HG03558 (cell line): Measurements from ENCODE around the gene SLCO4A1.

Experiments used
- ATAC-seq: cut with Tn5 transposase; IDR thresholded peaks from one replicate; pipeline ENCODE4 v1.9.1; 2021; ENCODE audit warnings: moderate number of reproducible peaks; ENCODE audit not compliant: unreplicated experiment; ENCODE audit errors: extremely low read depth

The SLCO4A1 gene

GRCh38 chr20:62696434-62696957 is 54.2 kb downstream of the SLCO4A1 start:
- no peak for ATAC-seq

DNA sequence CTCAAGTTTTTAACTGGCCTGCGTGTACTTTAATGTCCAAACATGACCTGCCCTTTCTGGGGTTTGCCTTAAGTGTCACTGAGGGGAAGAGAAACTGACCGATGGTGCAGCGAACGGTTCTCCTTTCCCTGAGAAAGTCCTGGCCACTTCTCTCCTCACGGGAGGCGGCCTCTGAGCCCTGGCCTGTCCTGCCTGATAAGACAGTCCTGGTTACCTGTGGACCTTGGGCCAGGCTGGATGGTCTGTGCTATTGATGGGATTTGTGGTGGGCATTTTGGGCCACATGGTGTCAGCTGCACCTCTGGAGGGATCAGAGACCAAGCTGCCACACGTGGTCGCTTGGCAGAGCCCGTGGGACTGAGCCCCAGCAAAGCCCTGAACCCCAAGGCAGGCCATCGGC is 54.7 kb downstream of the SLCO4A1 start:
- ATAC-seq: no peak

DNA sequence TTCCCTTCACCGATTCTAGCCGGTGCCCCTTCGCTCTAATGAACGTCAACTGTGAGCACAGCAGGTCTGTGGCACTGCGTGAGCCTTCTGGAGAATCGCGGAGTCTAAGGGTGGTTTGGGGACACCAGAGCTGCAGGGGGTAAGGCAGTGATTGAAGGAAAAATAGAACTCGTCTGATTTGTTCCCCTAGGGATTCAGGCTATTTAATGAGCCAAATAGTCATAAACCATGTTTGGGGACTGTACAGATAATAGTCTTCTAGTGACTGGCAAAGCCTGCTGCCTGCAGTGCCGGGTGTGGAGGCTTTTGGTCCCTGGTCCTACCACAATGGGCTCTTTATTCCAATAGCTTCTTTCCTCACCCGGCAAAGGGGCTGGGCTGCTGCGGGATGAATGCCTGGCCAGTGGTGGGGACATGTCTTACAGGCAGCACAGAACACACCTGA is 55.2 kb downstream of the SLCO4A1 start:
- no peak for ATAC-seq

GRCh38 chr20:62698231-62698630 is 55.9 kb downstream of the SLCO4A1 start:
- no peak for ATAC-seq

DNA sequence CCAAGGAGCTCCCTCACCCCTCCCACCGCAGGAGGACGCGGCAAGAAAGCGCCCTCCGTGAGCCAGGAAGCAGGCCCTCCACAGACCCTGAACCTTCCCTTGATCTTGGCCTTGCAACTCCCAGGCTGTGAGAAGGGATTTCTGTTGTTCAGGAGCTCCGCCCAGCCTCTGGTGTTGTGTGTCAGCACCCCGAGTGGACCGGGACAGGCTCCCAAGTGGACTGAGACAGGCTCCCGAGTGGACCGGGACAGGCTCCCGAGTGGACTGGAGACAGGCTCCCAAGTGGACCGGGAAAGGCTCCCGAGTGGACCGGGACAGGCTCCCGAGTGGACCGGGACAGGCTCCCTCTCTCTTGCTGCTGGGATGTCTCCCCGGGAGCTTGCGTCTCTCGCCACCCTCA is 57.0 kb downstream of the SLCO4A1 start:
- no peak for ATAC-seq

DNA sequence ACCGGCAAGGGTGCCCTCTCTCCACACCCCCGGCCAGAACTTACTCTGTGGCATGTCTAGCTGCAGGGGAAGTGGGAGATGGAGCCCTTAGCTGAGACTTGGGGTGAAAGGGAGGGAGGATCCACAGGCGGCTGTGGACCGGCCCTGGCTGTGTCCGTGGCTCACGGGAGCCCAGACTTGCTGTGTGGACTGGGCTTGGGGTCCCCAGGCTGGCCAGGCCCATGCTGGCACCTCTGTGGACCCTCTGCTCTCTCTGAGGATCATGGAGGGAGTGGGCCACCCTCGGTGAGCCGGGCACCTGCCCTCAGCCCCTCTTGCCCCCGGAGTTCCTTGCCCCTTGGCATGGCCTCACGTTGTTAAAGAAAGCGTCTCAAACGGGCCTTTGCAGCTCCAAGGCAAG is 57.4 kb downstream of the SLCO4A1 start:
- no peak for ATAC-seq

- no peak for ATAC-seq
These were observed 58.1 kb downstream of the SLCO4A1 start for GRCh38 chr20:62700261-62700930.

DNA sequence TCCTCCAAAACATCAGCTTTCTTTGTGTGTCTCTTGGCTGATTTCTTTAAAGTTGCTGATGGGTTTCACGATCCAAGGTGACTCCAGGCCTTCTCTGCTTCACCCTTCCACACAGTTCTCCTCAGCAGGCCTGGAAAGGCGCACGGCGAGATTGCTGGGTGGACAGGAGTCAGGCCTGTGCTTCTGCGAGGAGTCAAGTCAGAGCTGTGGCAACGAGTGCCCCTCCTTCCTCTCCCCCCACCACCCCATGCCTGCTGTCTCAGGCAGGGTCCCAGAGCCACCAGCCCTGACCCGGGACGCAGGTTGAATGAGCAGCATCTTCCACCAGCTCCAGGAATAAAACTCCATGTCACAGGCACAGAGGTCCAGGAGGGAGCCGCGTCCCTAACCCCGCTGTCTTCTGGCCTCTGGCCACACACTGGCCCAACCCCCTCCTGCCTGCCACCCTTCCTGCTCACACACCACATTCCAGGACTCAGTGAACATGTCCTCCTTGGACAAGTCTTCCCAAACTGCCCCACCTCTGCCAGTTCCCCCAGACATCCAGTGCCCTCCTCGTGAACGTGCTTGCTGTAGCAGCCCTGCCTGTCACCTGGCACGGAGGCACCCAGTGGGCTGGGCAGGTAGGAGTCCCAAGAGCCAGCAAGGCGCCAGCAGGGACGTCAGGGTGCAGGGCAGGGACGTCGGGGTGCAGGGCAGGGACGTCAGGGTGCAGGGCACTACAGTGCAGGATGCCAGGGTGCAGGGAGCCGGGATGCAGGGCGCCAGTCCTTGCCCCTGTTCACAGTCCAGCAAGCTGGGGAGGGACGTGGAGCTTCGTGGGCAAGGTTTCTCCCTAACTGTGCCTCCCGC is 59.1 kb downstream of the SLCO4A1 start:
- ATAC-seq: no peak

DNA sequence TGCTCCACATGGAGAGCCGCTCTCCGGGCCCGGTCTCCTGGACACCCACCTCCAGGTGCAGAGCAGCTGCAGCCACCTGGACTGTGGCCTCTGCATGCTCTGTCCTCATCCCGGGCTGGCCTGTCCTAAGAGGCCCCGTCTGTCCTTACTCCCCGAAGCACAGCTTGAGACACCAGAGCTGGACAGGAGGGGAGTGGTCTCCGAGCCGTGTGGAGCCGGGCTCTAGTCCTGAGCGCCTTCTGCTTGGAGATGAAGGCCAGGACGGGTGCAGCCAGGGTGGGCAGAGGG is 59.7 kb downstream of the SLCO4A1 start:
- ATAC-seq: no peak

GRCh38 chr20:62702895-62703852 is 60.9 kb downstream of the SLCO4A1 start:
- ATAC-seq: no peak

DNA sequence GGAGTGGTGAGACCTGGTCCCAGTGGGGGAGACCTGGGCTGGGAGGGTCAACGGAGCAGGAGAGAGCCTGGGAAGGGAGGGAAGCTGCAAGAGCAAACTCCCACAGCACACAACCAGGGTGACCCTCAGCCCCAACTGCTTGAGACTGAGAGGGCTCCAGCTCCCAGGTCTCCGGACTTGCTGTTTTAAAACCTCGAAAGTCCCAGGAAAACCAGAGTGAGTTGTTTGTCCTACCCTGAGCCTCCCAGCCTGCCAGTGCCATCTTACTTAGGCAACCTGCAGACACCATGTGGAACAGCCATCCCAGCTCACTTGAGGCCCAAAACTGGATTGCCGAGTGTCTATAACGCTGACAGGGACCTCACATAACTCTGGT is 61.5 kb downstream of the SLCO4A1 start:
- ATAC-seq: no peak

DNA sequence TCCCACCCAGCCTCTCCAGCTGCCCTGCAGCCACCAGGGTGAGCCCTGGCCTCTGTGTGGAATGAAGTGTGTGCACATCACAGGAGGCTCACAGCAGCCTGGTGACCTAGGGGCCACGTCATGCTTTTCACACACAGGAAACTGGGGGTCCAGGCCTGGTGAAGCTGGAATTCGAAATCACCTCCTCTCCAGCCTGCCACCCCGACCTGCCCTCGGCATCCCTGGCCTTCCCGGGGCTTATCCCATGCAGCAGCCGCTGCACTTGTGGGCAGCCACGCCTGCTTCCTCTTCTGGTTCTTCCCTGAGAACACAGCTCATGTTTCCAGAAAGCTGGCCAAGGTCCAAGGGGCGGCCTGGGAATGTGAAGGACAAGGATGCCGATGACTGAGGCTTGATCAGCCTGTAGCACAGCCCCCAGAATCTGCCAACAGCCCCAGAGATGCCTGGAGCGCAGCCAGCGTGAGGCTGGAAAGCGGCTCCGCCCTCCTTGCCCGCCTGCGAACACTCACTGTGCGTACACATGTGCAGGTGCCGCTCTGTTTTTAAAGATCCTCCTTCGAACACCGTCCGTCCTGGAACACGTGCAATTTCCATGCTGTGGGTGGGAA is 62.1 kb downstream of the SLCO4A1 start:
- ATAC-seq: no peak

GRCh38 chr20:62705627-62706026 is 63.3 kb downstream of the SLCO4A1 start:
- no peak for ATAC-seq

DNA sequence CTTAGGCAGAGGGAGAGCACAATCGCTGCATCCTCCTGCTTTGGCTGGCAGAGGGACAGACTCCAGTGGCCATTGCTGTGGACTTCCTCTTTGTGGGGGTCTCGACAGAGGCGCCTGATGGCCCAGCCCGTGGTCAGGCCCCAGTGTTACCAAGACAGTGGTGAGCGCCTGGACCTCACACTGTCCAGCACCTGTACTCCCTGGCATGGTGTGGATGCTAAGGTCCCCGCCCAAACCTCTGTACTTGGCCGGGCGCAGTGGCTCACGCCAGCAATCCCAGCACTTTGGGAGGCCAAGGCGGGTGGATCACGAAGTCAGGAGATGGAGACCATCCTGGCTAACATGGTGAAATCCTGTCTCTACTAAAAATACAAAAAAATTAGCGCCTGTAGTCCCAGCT is 64.0 kb downstream of the SLCO4A1 start:
- ATAC-seq: no peak

DNA sequence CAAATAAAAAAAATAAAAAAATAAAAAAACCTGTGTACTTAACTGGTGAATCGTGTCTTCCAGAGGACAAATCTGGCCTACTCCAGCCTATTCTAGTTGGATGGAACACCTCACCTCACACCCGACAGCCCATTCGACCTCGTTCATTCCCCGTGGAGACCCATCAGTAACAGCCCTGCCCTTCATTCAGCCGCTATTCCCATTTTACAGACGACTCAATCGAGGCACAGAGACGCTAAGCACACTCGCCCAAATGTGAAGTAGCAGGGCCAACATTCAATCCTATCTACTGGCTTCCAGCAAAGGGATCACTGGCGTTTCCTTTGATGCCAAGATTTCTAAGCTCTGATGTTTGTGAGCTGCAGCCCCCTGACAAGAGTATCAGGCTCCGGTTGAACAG is 64.6 kb downstream of the SLCO4A1 start:
- no peak for ATAC-seq

GRCh38 chr20:62707276-62707920 is 65.1 kb downstream of the SLCO4A1 start:
- ATAC-seq: no peak

- no peak for ATAC-seq
These were observed 65.7 kb downstream of the SLCO4A1 start for GRCh38 chr20:62707921-62708521.

GRCh38 chr20:62708591-62709536 is 66.6 kb downstream of the SLCO4A1 start, which contains the start of gene NTSR1:
Gene NTSR1 (plus strand): TSS chr20:62708836. CDS start chr20:62709208, 372 bp downstream.
- ATAC-seq: no peak
